K562 (cell line): Measurements from ENCODE around the gene ZFAND2A. TPM values are rescaled to one million over a fixed set of nuclear protein-coding genes. Genes with fewer than 3 reads are reported as not detected.

Experiments
- KLF16 ChIP-seq: IDR thresholded peaks from 2 replicates; pipeline ENCODE4 v1.6.1; 2016; ENCODE audit warnings: antibody characterized with exemption
- ZNF212 ChIP-seq: fragments of 450-650 bp; formaldehyde crosslinking; IDR thresholded peaks from 2 replicates; pipeline ENCODE4 v1.4.0; 2020; ENCODE audit warnings: mild to moderate bottlenecking
- polyA plus RNA-seq, 8 experiments: library from polyadenylated mRNA; depleted of rRNA in 4 of 8; stranded (reverse) in 5 of 8; unstranded in 3 of 8; fragments of >200 nt; fragmentation: Nextera tagmentation in 2 of 8; fragmentation: Illumina TruSeq in 1 of 8; extraction: Ambion mirVana in 2 of 8; extraction: Trizol in 1 of 8; gene quantifications; 2 replicates each; pipeline versions ENCODE4 v1.2.1 to v1.2.3, GENCODE V29; 2011 to 2014; ENCODE audit warnings: inconsistent platforms in 1 of 8, missing spikeins in 1 of 8
- total RNA-seq, 7 experiments: library from RNA; depleted of rRNA in 6 of 7; stranded (reverse); fragments of >200 nt in 6 of 7; fragmentation: Illumina TruSeq in 2 of 7; extraction: Trizol in 2 of 7; gene quantifications; 2 replicates each; pipeline versions ENCODE4 v1.2.1 to v1.2.3, GENCODE V29; 2011 to 2021; ENCODE audit warnings: low replicate concordance in 1 of 7
- TF ChIP-seq, protein P1 (sequence below), 2 experiments: fragments of 450-650 bp; formaldehyde crosslinking in 1 of 2; IDR thresholded peaks; 2 replicates each; pipeline versions ENCODE4 v1.4.0 to v1.6.1; 2014 to 2020; ENCODE audit warnings: mild to moderate bottlenecking in 2 of 2, borderline replicate concordance in 1 of 2, low read depth in 1 of 2
- TF ChIP-seq, protein P2 (sequence below): sonication (generic); formaldehyde crosslinking; IDR thresholded peaks from 2 replicates; pipeline ENCODE4 v1.8.0; 2023; ENCODE audit warnings: missing genetic modification reagents, mild to moderate bottlenecking, borderline replicate concordance
- TF ChIP-seq, protein P3 (sequence below): IDR thresholded peaks from 2 replicates; pipeline ENCODE4 v1.6.1; 2014; ENCODE audit warnings: antibody characterized with exemption
- TF ChIP-seq, protein P4 (sequence below): sonication (generic); formaldehyde crosslinking; IDR thresholded peaks from 2 replicates; pipeline ENCODE4 v1.8.1; 2023; ENCODE audit warnings: mild to moderate bottlenecking, missing genetic modification reagents

ZFAND2A gene
- total and polyA plus RNA-seq, 9 of the 15 experiments (the other 6 are each of a cell fraction or from before 2014, with no cell fraction given) = 16.8 to 56.8 (median 26.1) TPM

GRCh38 chr7:1122832-1123501 lies 37.0 kb downstream of the ZFAND2A start (continued):
- TF ChIP-seq, protein P1, sequence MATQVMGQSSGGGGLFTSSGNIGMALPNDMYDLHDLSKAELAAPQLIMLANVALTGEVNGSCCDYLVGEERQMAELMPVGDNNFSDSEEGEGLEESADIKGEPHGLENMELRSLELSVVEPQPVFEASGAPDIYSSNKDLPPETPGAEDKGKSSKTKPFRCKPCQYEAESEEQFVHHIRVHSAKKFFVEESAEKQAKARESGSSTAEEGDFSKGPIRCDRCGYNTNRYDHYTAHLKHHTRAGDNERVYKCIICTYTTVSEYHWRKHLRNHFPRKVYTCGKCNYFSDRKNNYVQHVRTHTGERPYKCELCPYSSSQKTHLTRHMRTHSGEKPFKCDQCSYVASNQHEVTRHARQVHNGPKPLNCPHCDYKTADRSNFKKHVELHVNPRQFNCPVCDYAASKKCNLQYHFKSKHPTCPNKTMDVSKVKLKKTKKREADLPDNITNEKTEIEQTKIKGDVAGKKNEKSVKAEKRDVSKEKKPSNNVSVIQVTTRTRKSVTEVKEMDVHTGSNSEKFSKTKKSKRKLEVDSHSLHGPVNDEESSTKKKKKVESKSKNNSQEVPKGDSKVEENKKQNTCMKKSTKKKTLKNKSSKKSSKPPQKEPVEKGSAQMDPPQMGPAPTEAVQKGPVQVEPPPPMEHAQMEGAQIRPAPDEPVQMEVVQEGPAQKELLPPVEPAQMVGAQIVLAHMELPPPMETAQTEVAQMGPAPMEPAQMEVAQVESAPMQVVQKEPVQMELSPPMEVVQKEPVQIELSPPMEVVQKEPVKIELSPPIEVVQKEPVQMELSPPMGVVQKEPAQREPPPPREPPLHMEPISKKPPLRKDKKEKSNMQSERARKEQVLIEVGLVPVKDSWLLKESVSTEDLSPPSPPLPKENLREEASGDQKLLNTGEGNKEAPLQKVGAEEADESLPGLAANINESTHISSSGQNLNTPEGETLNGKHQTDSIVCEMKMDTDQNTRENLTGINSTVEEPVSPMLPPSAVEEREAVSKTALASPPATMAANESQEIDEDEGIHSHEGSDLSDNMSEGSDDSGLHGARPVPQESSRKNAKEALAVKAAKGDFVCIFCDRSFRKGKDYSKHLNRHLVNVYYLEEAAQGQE (IDR thresholded peaks at IDR 0.05; ENCODE audit: borderline replicate concordance) = no peak
- TF ChIP-seq, protein P1 (CRISPR knock-in tag; IDR thresholded peaks at IDR 0.05; ENCODE audit: low read depth) = no peak
- TF ChIP-seq KLF16 = no peak
- no peak for TF ChIP-seq ZNF212 (CRISPR knock-in tag)
- TF ChIP-seq, protein P2, sequence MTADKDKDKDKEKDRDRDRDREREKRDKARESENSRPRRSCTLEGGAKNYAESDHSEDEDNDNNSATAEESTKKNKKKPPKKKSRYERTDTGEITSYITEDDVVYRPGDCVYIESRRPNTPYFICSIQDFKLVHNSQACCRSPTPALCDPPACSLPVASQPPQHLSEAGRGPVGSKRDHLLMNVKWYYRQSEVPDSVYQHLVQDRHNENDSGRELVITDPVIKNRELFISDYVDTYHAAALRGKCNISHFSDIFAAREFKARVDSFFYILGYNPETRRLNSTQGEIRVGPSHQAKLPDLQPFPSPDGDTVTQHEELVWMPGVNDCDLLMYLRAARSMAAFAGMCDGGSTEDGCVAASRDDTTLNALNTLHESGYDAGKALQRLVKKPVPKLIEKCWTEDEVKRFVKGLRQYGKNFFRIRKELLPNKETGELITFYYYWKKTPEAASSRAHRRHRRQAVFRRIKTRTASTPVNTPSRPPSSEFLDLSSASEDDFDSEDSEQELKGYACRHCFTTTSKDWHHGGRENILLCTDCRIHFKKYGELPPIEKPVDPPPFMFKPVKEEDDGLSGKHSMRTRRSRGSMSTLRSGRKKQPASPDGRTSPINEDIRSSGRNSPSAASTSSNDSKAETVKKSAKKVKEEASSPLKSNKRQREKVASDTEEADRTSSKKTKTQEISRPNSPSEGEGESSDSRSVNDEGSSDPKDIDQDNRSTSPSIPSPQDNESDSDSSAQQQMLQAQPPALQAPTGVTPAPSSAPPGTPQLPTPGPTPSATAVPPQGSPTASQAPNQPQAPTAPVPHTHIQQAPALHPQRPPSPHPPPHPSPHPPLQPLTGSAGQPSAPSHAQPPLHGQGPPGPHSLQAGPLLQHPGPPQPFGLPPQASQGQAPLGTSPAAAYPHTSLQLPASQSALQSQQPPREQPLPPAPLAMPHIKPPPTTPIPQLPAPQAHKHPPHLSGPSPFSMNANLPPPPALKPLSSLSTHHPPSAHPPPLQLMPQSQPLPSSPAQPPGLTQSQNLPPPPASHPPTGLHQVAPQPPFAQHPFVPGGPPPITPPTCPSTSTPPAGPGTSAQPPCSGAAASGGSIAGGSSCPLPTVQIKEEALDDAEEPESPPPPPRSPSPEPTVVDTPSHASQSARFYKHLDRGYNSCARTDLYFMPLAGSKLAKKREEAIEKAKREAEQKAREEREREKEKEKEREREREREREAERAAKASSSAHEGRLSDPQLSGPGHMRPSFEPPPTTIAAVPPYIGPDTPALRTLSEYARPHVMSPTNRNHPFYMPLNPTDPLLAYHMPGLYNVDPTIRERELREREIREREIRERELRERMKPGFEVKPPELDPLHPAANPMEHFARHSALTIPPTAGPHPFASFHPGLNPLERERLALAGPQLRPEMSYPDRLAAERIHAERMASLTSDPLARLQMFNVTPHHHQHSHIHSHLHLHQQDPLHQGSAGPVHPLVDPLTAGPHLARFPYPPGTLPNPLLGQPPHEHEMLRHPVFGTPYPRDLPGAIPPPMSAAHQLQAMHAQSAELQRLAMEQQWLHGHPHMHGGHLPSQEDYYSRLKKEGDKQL (CRISPR knock-in tag) = no peak
- TF ChIP-seq, protein P3, sequence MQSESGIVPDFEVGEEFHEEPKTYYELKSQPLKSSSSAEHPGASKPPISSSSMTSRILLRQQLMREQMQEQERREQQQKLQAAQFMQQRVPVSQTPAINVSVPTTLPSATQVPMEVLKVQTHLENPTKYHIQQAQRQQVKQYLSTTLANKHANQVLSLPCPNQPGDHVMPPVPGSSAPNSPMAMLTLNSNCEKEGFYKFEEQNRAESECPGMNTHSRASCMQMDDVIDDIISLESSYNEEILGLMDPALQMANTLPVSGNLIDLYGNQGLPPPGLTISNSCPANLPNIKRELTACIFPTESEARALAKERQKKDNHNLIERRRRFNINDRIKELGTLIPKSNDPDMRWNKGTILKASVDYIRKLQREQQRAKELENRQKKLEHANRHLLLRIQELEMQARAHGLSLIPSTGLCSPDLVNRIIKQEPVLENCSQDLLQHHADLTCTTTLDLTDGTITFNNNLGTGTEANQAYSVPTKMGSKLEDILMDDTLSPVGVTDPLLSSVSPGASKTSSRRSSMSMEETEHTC = no peak
- TF ChIP-seq, protein P4, sequence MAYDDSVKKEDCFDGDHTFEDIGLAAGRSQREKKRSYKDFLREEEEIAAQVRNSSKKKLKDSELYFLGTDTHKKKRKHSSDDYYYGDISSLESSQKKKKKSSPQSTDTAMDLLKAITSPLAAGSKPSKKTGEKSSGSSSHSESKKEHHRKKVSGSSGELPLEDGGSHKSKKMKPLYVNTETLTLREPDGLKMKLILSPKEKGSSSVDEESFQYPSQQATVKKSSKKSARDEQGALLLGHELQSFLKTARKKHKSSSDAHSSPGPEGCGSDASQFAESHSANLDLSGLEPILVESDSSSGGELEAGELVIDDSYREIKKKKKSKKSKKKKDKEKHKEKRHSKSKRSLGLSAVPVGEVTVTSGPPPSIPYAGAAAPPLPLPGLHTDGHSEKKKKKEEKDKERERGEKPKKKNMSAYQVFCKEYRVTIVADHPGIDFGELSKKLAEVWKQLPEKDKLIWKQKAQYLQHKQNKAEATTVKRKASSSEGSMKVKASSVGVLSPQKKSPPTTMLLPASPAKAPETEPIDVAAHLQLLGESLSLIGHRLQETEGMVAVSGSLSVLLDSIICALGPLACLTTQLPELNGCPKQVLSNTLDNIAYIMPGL (CRISPR knock-in tag) = no peak
